OCI-LY3 (cell line): Measurements from ENCODE around the gene ZNF774.

ENCODE experiments used
- H2AFZ ChIP-seq: fragments of 200-600, 300-600 bp; shearing (Covaris generic); 2 replicates; pipeline ENCODE4 v1.6.0; 2014; ENCODE audit warnings: antibody characterized with exemption, low read depth, low read length
- H3K27ac ChIP-seq: fragments of 200-600, 300-600 bp; sonication (generic); 2 replicates; pipeline ENCODE4 v1.5.1; 2014; ENCODE audit warnings: mild to moderate bottlenecking, low read length, moderate library complexity, mixed read lengths
- H3K27me3 ChIP-seq: fragments of 200-600, 300-600 bp; sonication (generic); 2 replicates; pipeline ENCODE4 v1.6.1; 2014; ENCODE audit warnings: low read depth, low read length, mixed read lengths
- H3K36me3 ChIP-seq: fragments of 200-600, 300-600 bp; sonication (generic); replicated peaks from 2 replicates; pipeline ENCODE3; 2014; ENCODE audit warnings: low read depth, low read length, mixed read lengths
- H3K4me1 ChIP-seq: fragments of 300-600, 200-600 bp; sonication (generic); 2 replicates; pipeline ENCODE4 v1.6.1; 2014; ENCODE audit warnings: low read length, mixed read lengths
- H3K4me2 ChIP-seq: fragments of 200-600, 300-600 bp; sonication (generic); 2 replicates; pipeline ENCODE4 v1.6.1; 2014; ENCODE audit warnings: low read length, mixed read lengths
- H3K4me3 ChIP-seq: fragments of 300-600, 200-600 bp; sonication (generic); 2 replicates; pipeline ENCODE4 v1.5.1; 2014; ENCODE audit warnings: antibody characterized with exemption, mild to moderate bottlenecking, low read length, moderate library complexity
- H3K79me2 ChIP-seq: fragments of 300-600, 200-600 bp; shearing (Covaris generic); 2 replicates; pipeline ENCODE4 v1.6.1; 2014; ENCODE audit warnings: mild to moderate bottlenecking, low read length, mixed read lengths
- H3K9ac ChIP-seq: fragments of 300-600, 200-600 bp; shearing (Covaris generic); 2 replicates; pipeline ENCODE4 v1.6.0; 2014; ENCODE audit warnings: mild to moderate bottlenecking, low read length, moderate library complexity
- H3K9me3 ChIP-seq: fragments of 200-600, 300-600 bp; shearing (Covaris generic); 2 replicates; pipeline ENCODE4 v1.6.1; 2014; ENCODE audit warnings: low read length, mixed read lengths; ENCODE audit not compliant: insufficient read depth
- H4K20me1 ChIP-seq: fragments of 200-600, 300-600 bp; sonication (generic); 2 replicates; pipeline ENCODE4 v1.6.1; 2016; ENCODE audit warnings: low read length, mixed read lengths; ENCODE audit not compliant: insufficient read depth
- EZH2phosphoT487 ChIP-seq: fragments of 200-600 bp; shearing (Covaris generic); IDR thresholded peaks from 2 replicates; pipeline ENCODE4 v1.6.1; 2018; ENCODE audit warnings: antibody characterized with exemption, mixed run types, low read depth
- TF ChIP-seq, protein P1 (sequence below): fragments of 200-600, 300-600 bp; sonication (generic); IDR thresholded peaks from 2 replicates; pipeline ENCODE4 v1.5.1; 2014; ENCODE audit warnings: antibody characterized with exemption, low read length, low read depth

Gene ZNF774

DNA sequence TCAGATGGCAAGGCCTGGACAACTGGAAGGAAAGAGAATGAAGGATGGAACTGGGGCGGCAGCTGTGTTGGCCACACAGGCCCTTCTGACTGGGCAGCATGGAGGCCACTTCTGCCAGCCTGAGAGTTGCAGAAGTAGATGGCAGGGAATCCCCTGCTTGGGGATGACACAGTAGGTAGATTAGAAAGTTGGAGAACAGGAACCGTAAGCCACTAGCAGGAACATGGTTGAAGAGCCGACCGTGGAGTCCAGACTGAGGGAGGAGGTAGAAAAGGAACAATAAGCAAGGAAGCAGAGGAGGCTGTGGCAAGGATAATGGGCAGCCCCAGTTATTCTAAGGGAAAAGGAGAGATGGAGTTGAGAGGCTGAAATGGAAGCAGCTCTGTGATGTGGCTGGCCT is 26.4 kb upstream of the ZNF774 start:
- TF ChIP-seq, protein P1, sequence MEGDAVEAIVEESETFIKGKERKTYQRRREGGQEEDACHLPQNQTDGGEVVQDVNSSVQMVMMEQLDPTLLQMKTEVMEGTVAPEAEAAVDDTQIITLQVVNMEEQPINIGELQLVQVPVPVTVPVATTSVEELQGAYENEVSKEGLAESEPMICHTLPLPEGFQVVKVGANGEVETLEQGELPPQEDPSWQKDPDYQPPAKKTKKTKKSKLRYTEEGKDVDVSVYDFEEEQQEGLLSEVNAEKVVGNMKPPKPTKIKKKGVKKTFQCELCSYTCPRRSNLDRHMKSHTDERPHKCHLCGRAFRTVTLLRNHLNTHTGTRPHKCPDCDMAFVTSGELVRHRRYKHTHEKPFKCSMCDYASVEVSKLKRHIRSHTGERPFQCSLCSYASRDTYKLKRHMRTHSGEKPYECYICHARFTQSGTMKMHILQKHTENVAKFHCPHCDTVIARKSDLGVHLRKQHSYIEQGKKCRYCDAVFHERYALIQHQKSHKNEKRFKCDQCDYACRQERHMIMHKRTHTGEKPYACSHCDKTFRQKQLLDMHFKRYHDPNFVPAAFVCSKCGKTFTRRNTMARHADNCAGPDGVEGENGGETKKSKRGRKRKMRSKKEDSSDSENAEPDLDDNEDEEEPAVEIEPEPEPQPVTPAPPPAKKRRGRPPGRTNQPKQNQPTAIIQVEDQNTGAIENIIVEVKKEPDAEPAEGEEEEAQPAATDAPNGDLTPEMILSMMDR, result no peak
- H3K4me1 ChIP-seq, result peaks cover 6% of the 10 kb centered on the region
- no peaks in the 10 kb centered on the region for H3K36me3 ChIP-seq
- peak overlapping the region; percentile 6; the same call in 1 of the 2 replicates for H3K4me2 ChIP-seq
- H4K20me1 ChIP-seq, result no peaks in the 10 kb centered on the region
- H3K79me2 ChIP-seq, result no peaks in the 10 kb centered on the region
- no peak overlapping the region for H3K9ac ChIP-seq
- 0 out of 2 replicates have a peak overlapping the region, but pooled peaks have one; percentile 32 for H2AFZ ChIP-seq
- no peaks in the 10 kb centered on the region for H3K9me3 ChIP-seq
- no peak overlapping the region for H3K4me3 ChIP-seq
- peaks cover 11% of the 10 kb centered on the region; the same call in 1 of the 2 replicates for H3K27me3 ChIP-seq
- H3K27ac ChIP-seq, result no peak overlapping the region

DNA sequence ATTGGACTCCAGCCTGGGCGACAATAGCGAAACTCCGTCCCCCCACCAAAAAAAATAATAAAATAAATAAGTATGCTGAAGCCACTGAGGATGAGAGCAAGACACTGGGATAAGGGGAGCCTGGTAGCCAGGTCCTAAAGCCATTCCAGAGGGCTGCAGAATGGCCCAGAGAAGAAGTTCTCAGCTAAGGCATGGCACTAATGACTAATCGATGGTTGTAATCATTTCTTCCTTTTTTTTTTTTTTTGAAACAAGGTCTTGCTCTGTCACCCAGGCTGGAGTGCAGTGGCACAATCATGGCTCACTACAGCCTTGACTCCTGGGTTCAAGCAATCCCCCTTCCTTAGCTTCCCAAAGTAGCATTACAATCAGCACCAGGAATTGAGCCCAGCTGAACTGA is 25.6 kb upstream of the ZNF774 start:
- Histone ChIP-seq H3K79me2 (no peaks in the 10 kb centered on the region), H2AFZ (no peak overlapping the region), H3K4me3 (no peak overlapping the region), H4K20me1 (no peaks in the 10 kb centered on the region), H3K9me3 (no peaks in the 10 kb centered on the region), H3K36me3 (no peaks in the 10 kb centered on the region), H3K4me1 (peaks cover 6% of the 10 kb centered on the region), H3K27me3 (peaks cover 11% of the 10 kb centered on the region; the same call in 1 of the 2 replicates), H3K4me2 (no peak overlapping the region), H3K9ac (no peak overlapping the region), H3K27ac (no peak overlapping the region)
- TF ChIP-seq, protein P1, result no peak
- TF ChIP-seq EZH2phosphoT487, result no peak

DNA sequence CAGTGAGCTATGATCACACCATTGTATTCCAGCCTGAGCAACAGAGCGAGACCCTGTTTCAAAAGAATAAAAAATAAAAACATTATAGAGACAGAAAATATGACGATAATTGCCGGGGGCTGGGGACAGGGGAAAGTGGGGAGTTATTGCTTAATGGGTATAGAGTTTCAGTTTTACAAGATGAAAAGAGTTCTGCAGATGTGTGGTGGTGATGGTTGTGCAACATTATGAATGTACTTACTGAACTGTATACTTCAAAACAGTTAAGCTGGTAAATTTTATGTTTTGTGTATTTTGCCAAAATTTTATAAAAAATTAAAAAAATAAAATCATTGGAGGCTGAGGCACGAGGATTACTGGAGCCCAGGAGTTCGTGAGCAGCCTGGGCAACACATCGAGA is 24.8 kb upstream of the ZNF774 start:
- Histone ChIP-seq H3K36me3 (no peaks in the 10 kb centered on the region), H3K4me2 (no peak overlapping the region), H2AFZ (no peak overlapping the region), H3K4me3 (no peak overlapping the region), H3K79me2 (no peaks in the 10 kb centered on the region), H3K9ac (no peak overlapping the region), H3K4me1 (peaks cover 6% of the 10 kb centered on the region), H4K20me1 (no peaks in the 10 kb centered on the region), H3K27me3 (peaks cover 11% of the 10 kb centered on the region; the same call in 1 of the 2 replicates), H3K9me3 (no peaks in the 10 kb centered on the region), H3K27ac (no peak overlapping the region)
- TF ChIP-seq EZH2phosphoT487, result no peak
- TF ChIP-seq, protein P1, result no peak

DNA sequence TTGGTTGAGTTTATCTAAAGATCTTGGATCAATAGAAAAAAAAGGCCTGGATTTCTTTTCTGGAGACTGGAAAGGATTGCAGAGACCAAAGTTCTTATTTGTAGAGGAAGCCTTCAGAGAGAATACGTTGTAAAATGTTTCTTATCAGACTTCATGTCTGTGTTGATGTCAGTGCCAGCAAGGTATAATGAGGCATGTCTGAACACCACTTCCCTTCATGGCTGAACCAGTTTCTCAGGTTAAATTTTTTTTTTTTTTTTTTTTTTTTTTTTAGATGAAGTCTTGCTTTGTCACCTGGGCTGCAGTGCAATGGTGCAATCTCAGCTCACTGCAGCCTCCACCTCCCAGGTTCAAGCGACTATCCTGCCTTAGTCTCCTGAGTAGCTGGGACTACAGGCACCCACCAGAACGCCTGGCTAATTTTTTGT is 17.8 kb upstream of the ZNF774 start:
- H3K4me1 ChIP-seq, result no peaks in the 10 kb centered on the region
- no peaks in the 10 kb centered on the region for H3K79me2 ChIP-seq
- no peak for TF ChIP-seq EZH2phosphoT487
- TF ChIP-seq, protein P1, result no peak
- peaks cover 4% of the 10 kb centered on the region; the same call in 1 of the 2 replicates for H3K27me3 ChIP-seq
- no peaks in the 10 kb centered on the region for H3K36me3 ChIP-seq
- no peak overlapping the region for H3K4me3 ChIP-seq
- no peak overlapping the region for H2AFZ ChIP-seq
- H4K20me1 ChIP-seq, result no peaks in the 10 kb centered on the region
- no peak overlapping the region for H3K27ac ChIP-seq
- H3K9ac ChIP-seq, result no peak overlapping the region
- H3K4me2 ChIP-seq, result no peak overlapping the region
- H3K9me3 ChIP-seq, result no peaks in the 10 kb centered on the region
